ENCODE data around the gene C6orf15. TPM values are rescaled to one million over a fixed set of nuclear protein-coding genes. Genes with fewer than 3 reads are reported as not detected.

Gene C6orf15
- total and polyA plus RNA-seq, 2 of the 8 experiments (the other 6 are each of a cell fraction or from before 2014, with no cell fraction given): not detected

GRCh38 chr6:31096215-31096614, 16.2 kb downstream of the C6orf15 start:
- H3K23me2 ChIP-seq (ENCODE audit: low read depth, low read length): no peaks in the 10 kb centered on the region
- no peaks in the 10 kb centered on the region for H3K79me2 ChIP-seq (ENCODE audit: control insufficient read depth in 1 of 2, insufficient read depth in 2 of 2, low read length in 2 of 2)
- no peak overlapping the region for H2AK5ac ChIP-seq (ENCODE audit: low read depth, low read length)
- H3K18ac ChIP-seq (ENCODE audit: extremely low read depth, low read length): no peak overlapping the region
- H3K56ac ChIP-seq (replicated peaks; ENCODE audit: insufficient read length, low read depth, low read length): no peak overlapping the region
- TF ChIP-seq ZNF274 (IDR thresholded peaks at IDR 0.05; ENCODE audit: borderline replicate concordance, extremely low read depth, low read length) (no peak), SUZ12 (IDR thresholded peaks at IDR 0.05; ENCODE audit: low read length) (no peak), RNF2 (IDR thresholded peaks at IDR 0.05; ENCODE audit: borderline replicate concordance, low read depth, low read length, missing control alignments, poor library complexity, severe bottlenecking) (no peak), RAD21 (IDR thresholded peaks at IDR 0.05 in 1 of 2, conservative IDR thresholded peaks at IDR 0.05 in 1 of 2; ENCODE audit: low read depth in 2 of 2, low read length in 2 of 2) (no peak), RBBP5 (IDR thresholded peaks at IDR 0.05; ENCODE audit: borderline replicate concordance, low read depth, low read length) (no peak)
- no peak for DNase-seq (ENCODE audit: low read depth in 1 of 2, low spot score in 2 of 2)
- H4K8ac ChIP-seq (ENCODE audit: extremely low read depth, insufficient read depth, low read length): no peak overlapping the region
- no peak overlapping the region for H2BK15ac ChIP-seq (ENCODE audit: low read length)
- H3K4me2 ChIP-seq (ENCODE audit: insufficient read depth in 1 of 2, low read depth in 2 of 2, low read length in 2 of 2): no peak overlapping the region
- no peak overlapping the region for H2BK120ac ChIP-seq (replicated peaks; ENCODE audit: low read depth, low read length)
- CTCF ChIA-PET (ENCODE audit: partially characterized antibody): interaction anchor here (0.5 to 1.4 kb wide), 8 partner anchors 9 to 1271 kb away, joined by 3 to 7 read pairs (median 4); no protein-coding TSS in a partner anchor
- H3K4ac ChIP-seq (replicated peaks; ENCODE audit: insufficient read length, low read depth, low read length): no peak overlapping the region
- H3K23ac ChIP-seq (ENCODE audit: insufficient read length): no peak overlapping the region
- no peaks in the 10 kb centered on the region for H3K9me3 ChIP-seq (ENCODE audit: insufficient read depth in 2 of 2, low read depth in 1 of 2, low read length in 1 of 2)
- H4K5ac ChIP-seq (ENCODE audit: insufficient read length, low read depth, low read length): no peak overlapping the region
- H2BK12ac ChIP-seq (ENCODE audit: low read depth, low read length): no peak overlapping the region
- no peak overlapping the region for H3K9ac ChIP-seq (replicated peaks in 1 of 4; ENCODE audit: extremely low read depth in 1 of 4, low read depth in 3 of 4, low read length in 3 of 4)
- H3K4me3 ChIP-seq (ENCODE audit: extremely low read depth in 1 of 4, insufficient read depth in 2 of 4, low read depth in 3 of 4, low read length in 4 of 4): no peak overlapping the region
- 87% methylated on average over 3 of the region's 3 CpGs; no CpG with 5 or more reads in 1 of the 2 experiments for WGBS, 2 experiments (ENCODE audit: extremely low coverage in 1 of 2, insufficient coverage in 1 of 2, insufficient read length in 1 of 2, insufficient replicate concordance in 2 of 2, low coverage in 1 of 2, low lambda C conversion rate in 2 of 2, missing lambda C conversion rate in 1 of 2)
- no peaks in the 10 kb centered on the region for H3K79me1 ChIP-seq (ENCODE audit: low read depth, low read length)
- peaks cover 0 to 3% (median 0%) of the 10 kb centered on the region in 4 experiments; a peak in 3 of 7 replicates for H3K4me1 ChIP-seq (replicated peaks in 1 of 4; ENCODE audit: control insufficient read depth in 3 of 4, insufficient read depth in 4 of 4, low read length in 3 of 4)
- no peaks in the 10 kb centered on the region for H3K27me3 ChIP-seq (replicated peaks in 1 of 4; ENCODE audit: control insufficient read depth in 3 of 4, extremely low read depth in 1 of 4, insufficient read depth in 3 of 4, low read length in 3 of 4)
- H3K36me3 ChIP-seq (ENCODE audit: control insufficient read depth in 2 of 4, insufficient read depth in 4 of 4, low read length in 3 of 4): no peaks in the 10 kb centered on the region
- no peak overlapping the region for H4K91ac ChIP-seq (replicated peaks; ENCODE audit: insufficient read length, low read length)
- H2BK20ac ChIP-seq (ENCODE audit: low read length): no peak overlapping the region
- FAIRE-seq: no peak
- no peak overlapping the region for H2AFZ ChIP-seq (ENCODE audit: low read length)
- POLR2A ChIA-PET (ENCODE audit: partially characterized antibody): no interaction called here
- H3K14ac ChIP-seq (ENCODE audit: insufficient read length): no peak overlapping the region
- H3K27ac ChIP-seq (ENCODE audit: low read depth, low read length): no peak overlapping the region
- H4K20me1 ChIP-seq (replicated peaks in 1 of 2; ENCODE audit: control insufficient read depth in 1 of 2, insufficient read depth in 2 of 2, low read length in 2 of 2): no peaks in the 10 kb centered on the region
- no peak overlapping the region for H2BK5ac ChIP-seq (ENCODE audit: low read depth, low read length)

Measured in H1 (cell line).